Dermis microvascular lymphatic vessel endothelial cell (primary cell): ENCODE data around the gene MYH7. TPM values are rescaled to one million over a fixed set of nuclear protein-coding genes. Genes with fewer than 3 reads are reported as not detected.
A peak's percentile ranks its signal among the peaks of the same experiment; 100 is the strongest.

Experiments
- DNase-seq, 2 donors: peaks; one replicate each; pipeline versions ENCODE4 v3.0.0 to v3.0.0-alpha.2; 2010; ENCODE audit warnings: low read depth in 2 of 2
- total RNA-seq: library from RNA; depleted of rRNA; stranded (reverse); fragments of >200 nt; gene quantifications from 2 replicates; pipeline ENCODE4 v1.2.1, GENCODE V29; 2014

The MYH7 gene
- not detected in 2 replicates for total RNA-seq

DNA sequence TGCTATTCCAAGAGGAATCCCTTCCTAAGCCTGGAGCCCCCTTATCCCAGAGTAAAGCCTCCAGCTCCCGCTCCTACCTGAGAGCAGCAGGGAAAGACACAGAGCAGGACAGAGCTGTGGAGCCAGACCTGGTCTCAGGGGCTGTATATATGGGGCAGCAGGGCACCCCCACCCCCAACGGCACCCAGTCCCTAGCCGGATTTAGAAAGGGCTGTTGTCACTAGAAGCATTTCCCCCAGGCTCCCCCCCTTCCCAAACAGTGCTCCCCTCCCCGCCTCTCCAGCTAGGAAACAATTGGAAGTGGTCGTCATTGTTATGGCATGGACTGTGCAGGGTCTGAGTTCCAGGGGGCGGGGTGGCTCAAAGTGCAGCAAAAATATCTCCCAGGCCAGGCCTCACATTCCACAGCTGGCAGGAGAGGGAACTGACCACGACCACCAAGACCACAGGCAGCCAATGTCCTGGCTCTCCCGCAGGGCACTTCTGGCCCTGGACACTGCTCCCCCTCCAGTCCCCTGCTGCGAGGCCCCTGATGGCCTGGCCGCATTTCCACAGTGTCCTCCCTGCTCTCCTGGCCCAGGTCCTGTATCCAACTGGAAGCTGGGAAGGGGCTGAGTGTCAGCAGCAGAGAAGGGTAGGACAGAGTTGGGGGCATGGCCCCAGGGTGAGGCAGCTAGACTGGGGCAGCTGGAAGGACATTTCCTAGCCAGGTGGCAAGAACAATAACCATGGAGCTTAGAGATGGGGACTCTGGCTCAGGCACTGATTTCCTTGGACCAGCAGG is at the start of gene MYH7:
MYH7 (minus strand) TSS at position 118 of the 784 bp plus-strand sequence. CDS start 1,928 bp downstream, outside the sequence.
- DNase-seq, result no peak

DNA sequence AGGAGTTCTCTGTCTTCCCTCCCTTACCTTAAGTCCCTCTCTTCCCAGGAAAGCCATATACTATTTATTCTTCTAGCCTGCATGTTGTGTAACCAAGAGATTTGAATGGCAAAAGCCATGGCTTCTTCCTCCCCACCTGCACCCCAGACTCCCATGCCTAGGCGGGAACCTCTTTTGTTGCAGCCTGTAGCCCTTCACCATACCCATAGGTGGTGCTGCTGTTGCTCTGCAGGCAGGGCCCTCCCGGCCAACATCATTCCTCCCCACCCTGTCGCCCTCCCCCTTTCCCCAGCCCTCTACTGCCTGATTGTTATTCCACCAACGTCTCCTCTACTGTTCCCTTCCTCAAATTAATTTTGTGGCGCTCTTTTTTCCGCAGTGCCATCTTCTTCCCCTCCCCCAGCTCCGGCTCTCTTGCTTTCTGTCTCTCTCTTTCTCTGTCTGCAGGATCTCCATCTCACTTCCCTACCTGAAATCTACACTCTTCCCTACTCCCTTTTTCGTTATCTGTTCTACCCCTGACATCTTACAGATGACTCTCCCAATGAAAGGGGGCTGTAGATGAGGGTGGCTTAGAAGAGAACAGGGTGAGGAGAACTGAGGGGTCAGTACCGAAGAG is 47.9 kb upstream of the MYH7 start:
- DNase-seq, result peak in 1 of 2 donors; percentile 9

DNA sequence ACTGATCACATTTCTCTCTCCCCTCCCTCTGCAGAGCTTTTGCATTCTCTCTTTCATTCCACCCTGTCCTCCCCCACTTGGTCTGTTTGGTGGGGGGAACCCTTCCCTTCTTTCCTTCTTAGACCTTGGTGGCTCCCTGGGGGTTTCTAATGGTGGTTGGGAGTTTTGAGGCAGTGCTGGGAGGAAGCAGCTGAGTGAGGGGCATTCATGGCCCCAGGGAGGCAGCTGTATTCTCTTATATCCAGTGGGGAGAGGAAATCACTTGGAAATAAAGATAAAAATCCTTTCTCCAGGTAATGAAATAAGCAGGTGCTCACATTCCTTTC is 47.3 kb upstream of the MYH7 start:
- no peak for DNase-seq

DNA sequence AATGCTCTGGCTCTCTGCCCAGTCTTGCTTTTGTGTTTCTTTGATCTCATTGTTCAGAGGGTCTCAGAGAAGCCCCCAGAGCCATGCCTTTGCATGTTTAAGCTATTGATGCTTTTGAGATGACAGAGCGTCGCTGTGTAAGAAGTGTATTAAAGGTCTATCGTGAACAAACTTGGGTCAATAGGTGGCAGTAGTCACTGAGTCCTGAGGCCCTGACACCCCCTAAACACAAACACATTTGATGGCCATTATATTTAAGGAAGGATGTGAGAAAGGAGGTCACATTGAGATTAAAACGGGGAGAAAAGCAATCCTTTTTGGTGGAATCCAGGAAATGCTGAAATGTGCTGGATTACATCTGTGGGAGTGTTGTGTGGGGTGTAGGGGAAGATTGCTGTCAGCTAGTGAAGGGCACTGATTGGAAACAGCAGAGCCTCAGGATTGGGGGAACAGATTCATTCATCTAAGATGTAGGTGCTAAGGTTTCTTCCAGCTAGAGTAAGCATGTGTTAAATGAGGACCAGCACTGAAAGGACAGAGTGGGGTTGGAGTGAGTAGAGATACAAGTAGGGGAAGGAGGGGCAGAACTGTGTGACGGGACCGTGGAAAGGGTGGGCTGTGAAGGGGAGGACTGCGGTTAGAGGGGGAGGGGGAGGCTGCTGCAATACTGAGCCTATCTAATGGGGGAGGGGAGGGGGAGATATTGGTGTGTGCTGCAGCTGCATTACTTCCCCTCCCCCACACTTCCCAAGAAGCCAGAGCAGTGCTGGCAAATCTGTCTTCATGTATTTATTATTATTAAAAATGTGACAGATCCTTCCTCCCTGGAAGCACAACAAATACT is 46.7 kb upstream of the MYH7 start:
- DNase-seq, result no peak

DNA sequence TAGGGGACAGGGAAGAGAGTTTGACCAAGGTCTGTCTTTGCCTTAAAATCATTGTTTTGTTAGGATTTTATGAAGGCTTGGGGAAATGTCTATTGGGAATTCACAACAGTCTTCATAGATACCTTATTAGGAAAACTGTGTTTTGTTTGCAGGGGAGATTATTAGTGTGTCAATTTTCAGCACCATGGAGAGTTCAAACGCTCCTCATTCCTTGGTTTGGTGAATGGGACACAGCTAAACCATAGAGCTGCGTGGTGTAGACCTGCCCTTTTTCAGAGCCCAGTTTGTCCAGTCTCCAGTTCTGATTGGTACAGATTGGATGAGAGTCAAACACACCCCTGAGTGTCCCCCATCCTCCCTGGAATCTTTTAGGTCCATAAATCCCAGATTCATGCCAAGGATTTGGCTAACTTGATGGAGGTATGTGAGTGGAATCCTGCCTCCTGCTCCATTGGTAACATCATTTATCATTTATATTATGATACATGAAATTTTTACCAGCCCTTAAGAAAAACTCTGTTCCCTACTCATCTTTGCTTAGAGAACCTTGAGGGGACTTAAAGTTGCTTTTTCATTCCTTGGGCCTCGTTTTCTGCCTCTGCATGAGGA is 46.0 kb upstream of the MYH7 start:
- peak in 1 of 2 donors; percentile 35 for DNase-seq

DNA sequence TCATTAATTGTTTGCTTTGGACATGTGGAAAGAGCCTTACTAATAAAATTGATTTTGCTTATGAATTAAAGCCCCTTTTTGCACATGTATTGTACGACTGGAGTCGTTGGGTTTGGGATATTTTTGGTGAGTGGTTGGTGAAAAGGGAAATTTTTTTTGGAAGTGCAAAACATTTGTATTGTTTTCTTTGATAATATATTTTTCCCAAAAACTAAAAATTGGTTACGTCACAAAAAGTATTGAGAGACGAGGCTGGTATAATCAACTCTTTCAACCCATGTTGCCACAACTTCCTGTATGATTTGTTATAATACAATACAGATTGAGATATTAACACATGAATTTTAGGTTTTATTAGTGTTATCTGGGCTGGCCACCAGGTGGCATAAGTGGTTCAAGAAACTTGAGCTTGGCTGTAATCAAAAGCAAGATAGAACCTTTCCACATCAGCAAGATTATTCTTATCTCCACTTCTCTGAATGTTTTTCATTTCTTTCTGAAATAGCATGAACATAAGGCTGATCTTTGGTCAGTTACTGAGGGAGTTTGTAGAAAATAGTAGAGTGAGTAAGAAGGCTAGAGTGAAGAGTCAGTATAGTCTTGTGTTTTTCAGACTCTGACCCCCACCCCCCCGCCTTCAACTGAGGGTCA is 42.8 kb upstream of the MYH7 start:
- peak; percentile 54 to 77 for DNase-seq

DNA sequence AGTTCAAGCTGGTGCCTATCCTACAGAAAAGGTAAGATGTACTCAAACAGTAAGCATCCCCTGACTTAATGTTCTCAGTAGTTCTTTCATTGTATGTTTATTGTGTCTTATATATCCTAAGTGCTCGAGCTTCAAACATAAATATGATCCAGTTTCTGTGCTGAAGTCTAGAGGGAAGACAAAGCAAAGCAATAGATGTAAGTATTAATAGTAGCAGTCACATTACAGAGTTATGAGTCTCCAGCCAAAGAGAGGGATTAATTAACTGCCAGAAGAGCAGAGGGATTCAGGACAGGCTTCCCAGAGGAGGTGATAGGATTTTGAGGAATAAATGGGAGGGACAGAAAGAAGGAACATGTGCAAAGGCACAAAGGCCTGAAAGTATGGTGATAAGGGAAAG is 35.5 kb upstream of the MYH7 start:
- no peak for DNase-seq

DNA sequence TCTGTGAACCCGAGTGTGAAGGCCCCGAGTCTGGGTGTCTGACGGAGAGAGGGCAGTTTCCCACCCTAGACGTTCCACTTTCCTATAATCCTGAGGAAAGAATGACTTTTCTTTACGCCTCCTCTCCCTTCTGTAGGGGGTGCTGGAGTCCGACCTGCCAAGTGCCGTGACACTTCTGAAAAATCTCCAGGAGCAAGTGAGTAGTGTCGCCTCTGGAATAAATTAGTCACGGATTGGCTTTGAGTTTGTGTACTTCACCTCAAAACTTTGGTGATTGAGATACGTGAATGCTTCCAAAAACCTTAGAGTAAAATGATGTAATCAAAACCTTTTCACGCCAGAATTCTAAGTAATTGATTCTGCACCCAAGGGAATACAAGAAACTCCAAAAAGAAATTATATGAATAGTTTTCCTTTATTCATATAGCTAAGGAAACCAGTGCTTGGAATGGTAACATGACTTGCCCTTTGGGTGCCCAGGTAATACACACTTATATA is 34.5 kb upstream of the MYH7 start:
- DNase-seq, result no peak

DNA sequence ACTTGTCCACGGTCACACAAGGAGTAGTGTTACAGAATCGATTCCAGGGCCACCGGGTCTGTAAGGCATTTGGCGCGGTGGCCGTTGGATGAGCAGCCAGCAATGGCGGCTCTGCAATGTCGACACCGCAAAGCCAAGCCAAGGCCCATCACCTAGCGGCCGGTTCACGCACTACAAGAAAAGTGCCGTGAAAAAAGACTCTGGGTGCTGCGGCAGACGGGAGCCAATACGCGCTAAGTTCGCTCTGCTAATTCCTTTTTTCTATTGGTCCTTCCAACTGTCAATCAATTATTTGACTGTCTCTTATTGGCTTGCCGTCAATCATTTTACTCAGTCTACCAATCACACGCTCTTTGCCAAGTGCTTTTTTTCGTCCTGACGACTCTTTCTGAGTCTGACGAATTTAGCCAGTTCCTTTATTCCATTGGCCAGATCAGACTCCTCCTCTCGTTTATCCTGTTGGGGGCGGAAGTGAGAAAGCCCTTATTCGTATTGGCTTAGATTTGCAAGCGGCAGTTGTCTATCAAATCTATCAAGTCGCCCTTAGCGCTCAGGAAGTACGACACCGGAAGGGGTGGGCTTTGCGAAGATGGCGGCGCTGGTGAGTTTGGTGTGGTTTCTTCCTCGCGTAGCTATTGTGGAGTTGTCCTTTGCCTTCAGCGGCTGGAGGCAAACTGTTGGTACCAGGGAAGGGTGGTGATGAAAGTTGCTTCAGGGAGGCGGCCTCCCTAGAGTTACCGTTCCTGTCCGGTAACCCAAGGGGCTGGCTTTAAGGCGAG is 33.9 kb upstream of the MYH7 start, which contains the start of gene NGDN:
NGDN (plus strand) TSS at position 577 of the 779 bp plus-strand sequence; CDS start at position 590, 13 bp downstream.
- peak; percentile 100 for DNase-seq

DNA sequence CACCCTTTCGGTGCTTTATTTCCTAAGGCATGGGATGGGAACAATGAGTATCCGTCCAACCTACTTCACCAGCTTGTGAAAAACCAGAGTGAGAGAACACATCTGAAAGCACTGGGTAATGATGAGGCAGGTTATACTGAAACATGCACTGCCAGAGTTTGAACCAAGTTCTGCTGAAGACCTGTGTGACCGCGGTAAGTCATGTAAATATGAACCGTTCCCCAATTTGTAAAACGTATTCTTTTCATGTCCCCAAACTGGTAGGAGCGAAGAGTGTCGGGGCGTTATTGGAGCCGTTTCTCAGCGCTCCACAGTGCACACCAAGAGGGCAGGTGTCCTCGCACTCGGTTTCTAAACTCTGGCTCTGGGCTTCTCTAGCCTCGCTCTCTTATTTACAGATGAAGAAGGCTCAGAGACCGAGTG is 33.3 kb upstream of the MYH7 start:
- no peak for DNase-seq

DNA sequence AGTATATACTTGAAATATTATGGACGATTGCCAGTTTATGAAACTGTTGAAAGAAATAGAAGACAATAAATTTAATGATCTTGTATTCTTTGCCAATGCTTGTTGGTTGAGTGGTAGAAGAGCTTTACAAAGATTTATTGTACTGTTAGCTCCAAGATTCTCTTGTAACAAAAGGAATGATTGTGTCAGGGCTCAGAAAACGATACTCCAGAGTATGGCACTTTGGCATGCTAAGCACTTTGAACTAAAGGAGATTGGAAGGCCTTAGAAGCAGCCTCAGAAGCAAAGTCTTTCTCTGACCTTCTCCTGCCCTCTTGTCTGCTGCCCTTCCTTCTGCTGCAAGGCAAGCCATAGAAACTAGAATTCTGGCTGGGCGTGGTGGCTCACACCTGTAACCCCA is 29.8 kb upstream of the MYH7 start:
- no peak for DNase-seq

DNA sequence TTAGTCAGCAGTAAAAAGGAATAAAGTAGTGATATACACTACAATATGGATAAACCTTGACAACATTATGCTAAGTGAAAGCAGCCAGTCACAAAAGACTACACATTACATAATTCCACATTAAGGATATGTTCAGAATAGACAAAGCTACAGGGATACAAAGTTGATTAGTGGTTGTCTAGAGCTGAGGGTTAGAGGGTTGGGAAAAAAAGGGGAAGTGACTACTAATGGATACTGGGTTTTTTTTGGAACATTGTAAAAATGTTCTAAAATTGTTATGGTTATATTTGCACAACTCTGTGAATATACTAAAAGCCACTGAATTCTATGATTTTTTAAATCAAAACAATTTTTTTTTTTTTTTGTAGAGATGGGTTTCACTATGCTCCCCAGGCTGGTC is 29.2 kb upstream of the MYH7 start:
- no peak for DNase-seq

DNA sequence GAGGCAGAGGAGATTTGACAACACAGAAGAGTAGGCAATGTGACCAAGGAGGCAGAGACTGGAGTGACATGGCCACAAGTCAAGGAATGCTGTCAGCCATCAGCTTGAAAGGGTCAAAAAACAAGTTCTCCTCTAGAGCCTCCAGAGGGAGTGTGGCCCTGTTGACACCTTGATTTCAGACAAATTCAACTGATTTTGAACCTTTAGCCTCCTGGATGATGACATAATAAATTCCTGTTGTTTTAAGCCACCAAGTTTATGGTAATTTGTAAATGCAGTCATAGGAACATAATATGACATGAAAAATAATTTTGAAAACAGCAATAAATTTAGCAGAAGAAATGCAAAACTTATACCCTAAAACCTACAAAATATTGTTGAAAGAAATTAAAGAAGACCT is 25.5 kb upstream of the MYH7 start:
- DNase-seq, result no peak

DNA sequence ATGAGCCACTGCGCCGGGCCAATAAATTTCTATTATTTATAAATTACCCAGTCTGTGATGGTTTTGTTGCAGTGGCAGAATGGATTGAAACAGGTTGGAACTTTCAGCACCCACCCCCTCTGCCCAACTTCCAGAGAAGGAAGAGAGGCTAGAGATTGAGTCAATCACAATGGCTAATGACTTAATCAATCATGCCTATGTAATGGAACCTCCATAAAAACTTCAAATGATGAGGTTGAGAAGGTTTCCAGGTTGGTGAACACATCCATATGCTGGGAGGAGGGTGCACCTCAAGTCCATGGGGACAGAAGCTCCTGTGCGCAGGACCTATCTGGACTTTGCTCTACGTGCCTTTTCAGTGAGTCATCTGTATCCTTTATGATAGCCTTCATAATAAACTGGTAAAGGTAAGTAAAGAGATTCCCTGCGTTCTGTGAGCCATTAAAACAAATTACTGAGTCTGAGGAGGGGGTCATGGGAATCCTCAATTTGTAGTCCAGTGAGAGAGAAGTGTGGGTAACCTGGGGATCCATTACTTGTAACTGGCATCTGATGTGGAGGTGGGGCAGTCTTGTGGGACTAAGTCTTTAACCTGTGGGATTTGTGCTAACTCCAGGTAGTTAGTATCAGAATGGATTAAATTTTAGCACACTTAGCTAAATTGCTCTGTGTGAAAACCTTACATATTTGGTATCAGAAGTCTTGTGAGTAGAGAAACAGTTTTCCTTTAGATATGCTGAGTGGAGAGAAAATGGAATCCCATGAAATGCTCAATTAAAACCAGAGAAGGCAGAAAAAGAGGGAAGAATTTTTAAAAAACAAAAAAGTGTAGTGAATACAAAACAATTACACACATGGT is 22.4 kb upstream of the MYH7 start:
- DNase-seq, result no peak

DNA sequence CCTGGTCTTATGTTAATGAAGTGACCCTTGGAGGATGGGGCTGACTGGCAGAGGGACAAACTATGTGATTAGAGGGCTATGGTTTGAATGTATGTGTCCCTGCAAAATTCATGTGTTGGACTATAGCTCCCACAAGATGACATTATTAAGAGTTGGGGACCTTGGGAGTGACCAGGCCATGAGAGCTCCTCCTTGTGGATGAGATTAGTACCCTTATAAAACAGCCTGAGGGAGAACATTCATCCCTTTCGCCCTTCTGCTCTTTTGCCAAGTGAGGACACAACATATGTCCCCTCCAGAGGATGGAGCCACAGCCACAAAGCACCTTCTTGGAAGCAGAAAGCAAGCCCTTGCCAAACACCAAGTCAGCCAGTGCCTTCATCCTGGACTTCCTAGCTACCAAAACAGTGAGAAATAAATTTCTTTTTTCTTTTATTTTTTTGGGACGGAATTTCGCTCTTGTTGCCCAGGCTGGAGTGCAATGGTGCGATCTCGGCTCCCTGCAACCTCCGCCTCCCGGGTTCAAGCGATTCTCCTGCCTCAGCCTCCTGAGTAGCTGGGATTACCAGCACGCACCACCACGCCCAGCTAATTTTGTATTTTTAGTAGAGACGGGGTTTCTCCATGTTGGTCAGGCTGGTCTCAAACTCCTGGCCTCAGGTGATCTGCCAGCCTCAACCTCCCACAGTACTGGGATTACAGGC is 21.6 kb upstream of the MYH7 start:
- DNase-seq, result peak in 1 of 2 donors; percentile 7

DNA sequence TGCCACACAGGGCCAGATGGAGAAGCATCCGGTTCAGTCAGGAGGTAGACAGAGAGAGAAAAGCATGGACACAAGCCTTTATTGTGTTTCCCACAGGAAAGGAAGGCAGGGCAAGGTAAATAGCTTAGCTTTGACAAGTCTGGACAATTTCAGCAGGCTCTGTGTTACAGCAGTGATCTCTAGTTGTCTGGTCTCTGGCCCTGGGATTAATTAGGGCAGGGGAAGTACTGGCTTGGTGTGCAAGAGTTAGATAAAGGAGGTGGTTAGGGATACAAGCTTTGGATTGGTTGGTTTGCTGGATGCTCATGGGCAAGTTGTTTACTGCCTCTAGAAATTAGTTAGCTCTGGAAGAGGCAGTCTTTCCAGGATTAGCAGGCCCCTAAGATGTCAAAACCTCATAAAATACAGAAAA is 19.0 kb upstream of the MYH7 start:
- peak in 1 of 2 donors; percentile 17 for DNase-seq

DNA sequence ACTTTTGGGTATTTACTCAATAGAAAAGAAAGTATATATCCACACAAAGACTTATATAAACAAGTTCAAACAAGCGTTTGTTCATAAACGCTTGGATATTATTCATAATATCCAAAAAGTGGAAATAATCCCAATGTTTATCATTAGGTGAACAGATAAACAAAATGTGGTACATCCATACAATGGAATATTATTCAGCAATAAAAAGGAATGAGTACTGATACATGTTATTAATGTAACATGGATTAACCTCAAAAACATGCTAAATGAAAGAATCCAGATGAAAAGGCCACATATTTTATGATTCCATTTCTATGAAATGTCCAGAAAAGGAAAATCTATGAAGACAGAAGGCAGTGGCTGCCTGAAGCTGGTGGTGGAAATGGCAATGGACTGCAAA is 16.8 kb upstream of the MYH7 start:
- DNase-seq, result no peak

DNA sequence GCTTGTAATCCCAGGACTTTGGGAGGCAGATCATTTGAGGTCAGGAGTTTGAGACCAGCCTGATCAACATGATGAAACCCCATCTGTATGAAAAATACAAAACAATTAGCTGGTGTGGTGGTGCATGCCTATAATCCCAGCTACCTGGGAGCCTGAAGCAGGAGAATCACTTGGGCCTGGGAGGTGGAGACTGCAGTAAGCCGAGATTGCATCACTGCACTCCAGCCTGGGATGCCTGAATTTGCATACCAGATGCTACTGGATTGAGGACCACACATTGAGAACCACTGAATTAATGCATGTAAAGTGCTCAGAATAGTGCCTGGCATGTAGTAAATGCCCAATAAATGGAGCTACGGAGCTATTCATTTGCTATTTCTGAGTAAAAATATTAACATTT is 14.9 kb upstream of the MYH7 start:
- DNase-seq, result no peak

DNA sequence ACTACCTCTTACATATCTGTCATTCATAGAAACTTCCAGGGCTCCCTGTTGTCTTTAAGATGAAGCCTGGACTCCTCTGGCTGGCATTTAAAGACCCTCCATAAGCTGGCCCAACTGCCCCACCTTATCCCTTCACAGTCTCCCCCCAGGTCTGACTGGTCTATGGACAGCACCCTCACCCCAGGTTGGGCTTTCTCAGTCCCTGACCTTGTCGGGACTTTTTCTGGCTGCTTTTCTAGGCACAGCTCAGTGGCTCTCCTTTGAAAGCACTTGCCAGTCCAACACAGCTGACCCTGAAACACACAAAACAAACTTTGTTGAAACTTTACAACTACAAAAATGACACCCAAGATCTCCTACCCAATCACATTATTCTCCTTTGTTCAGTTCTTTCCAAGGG is 13.9 kb upstream of the MYH7 start:
- no peak for DNase-seq
